ENCODE measurements around the gene DLG1.

Gene DLG1

GRCh38 chr3:197015790-197016736 lies 282.3 kb downstream of the DLG1 start:
- DNase-seq (ENCODE audit: low read depth, low spot score): no peak

DNA sequence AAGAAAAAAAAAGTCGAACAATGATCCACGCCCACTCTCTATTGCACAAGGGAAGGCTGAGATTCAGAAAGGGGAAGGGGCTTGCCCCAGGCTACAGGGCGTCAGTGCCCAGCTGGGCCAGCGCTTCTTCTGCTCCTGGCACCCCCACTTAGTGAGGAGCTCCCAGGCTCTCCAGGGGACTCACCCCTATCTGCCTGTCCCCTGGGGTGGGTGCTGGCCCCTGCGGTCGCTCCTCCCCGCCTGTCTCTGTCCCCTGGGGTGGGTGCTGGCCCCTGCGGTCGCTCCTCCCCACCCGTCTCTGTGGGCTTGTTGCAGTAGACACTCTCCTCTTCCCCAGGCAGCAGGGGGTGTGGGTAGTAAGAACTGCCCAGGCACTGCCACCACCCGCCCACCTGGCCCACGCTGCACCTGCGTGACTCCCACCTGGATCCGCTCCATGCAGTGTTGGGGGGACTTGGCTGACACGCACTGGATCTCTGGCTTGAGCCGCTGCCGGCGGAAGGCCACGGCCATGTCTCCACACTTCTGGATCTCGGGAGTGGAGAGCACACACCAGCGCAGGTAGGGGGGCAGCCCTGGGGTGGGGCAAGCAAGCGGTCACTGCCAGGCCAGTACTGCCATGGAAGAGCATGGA lies 283.4 kb downstream of the DLG1 start:
- no peak for DNase-seq (ENCODE audit: low read depth, low spot score)

GRCh38 chr3:197014024-197014423 lies 284.4 kb downstream of the DLG1 start:
- no peak for DNase-seq (ENCODE audit: low read depth, low spot score)

DNA sequence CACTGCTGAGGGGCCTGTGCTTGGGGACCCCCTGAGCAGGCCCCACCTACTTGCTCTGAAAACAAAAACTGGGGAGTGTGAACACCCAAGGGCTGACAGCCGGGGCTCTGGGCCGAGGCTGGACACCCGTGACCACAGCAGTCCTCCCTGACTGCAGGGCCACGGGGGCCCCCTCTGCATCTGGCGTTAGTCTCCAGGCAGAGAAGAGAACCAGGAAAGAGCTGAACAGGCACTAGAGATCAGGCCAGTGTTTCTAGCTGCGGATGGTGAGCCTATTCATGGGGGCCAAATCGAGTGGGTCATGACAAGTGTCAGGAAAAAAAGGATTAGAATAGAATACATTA lies 285.9 kb downstream of the DLG1 start:
- DNase-seq (ENCODE audit: low read depth, low spot score): no peak

GRCh38 chr3:197011780-197012539 lies 286.5 kb downstream of the DLG1 start:
- DNase-seq (ENCODE audit: low read depth, low spot score): no peak

DNA sequence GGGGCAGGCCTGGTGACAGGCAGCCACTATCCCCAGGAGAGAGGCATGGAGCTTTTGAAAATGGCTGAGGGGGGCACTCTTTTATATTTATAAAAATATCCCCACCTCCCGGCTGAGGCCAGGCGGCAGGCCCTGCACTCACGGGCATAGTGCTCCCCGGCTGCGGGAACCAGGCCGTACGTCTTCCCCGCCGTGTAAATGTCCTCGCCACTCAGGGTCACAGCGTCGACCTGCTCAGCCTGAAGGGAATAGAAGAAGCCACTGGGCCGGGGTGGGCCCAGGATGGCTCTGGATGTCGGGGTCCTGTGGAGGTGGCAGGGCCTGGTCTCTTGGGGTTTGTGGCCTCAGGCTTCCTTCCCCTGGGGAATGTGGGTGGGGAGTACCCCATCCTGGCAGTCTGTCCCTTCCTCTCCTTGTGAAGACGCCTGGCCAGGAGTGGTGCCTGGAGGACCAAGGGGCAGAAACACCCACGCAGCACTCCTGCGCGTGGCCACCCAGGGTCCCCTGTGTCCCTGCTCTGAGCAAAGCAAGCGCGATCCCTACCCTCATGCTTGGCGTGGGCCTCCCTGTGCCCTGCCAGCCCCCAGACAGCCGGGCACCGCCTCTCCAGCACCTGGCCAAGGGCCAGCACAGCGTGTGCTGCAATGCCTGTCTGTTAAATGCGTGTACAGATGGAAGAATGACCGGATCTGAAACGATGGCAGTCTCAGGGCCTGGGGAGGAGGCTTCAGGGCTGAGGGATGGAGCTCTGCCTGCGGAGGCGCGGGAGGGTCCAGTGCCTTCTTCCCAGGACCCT lies 287.7 kb downstream of the DLG1 start:
- no peak for DNase-seq (ENCODE audit: low read depth, low spot score)

- no peak for DNase-seq (ENCODE audit: low read depth, low spot score)
These were observed 288.8 kb downstream of the DLG1 start for GRCh38 chr3:197009532-197010019.

GRCh38 chr3:197008436-197009209 lies 289.8 kb downstream of the DLG1 start:
- DNase-seq (ENCODE audit: low read depth, low spot score): no peak

DNA sequence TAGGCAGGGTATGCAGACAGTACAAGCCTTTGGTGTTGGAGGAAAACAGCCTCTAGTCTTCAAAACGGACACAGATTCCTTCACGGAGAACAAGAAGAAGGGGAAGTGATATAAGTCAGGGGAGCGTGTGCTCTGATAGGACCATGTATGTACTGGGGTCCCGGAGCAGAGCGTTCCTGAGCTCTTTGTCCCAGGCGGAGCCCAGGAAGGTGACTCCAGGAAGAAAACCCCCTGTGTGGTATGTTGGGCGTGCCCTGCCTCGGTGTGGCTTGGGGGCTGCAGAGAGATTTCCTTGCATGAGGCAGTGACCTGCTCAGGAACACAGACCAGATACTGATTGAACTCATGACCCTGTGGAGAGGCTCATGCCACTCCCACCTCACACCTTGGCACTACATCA lies 290.5 kb downstream of the DLG1 start:
- DNase-seq (ENCODE audit: low read depth, low spot score): no peak

- DNase-seq (ENCODE audit: low read depth, low spot score): no peak
These were observed 291.0 kb downstream of the DLG1 start for GRCh38 chr3:197007296-197007940.

- no peak for DNase-seq (ENCODE audit: low read depth, low spot score)
These were observed 291.6 kb downstream of the DLG1 start for GRCh38 chr3:197006860-197007259.

- DNase-seq (ENCODE audit: low read depth, low spot score): no peak
These were observed 292.0 kb downstream of the DLG1 start for GRCh38 chr3:197006446-197006845.

- DNase-seq (ENCODE audit: low read depth, low spot score): no peak
These were observed 294.7 kb downstream of the DLG1 start for GRCh38 chr3:197003461-197004385.

DNA sequence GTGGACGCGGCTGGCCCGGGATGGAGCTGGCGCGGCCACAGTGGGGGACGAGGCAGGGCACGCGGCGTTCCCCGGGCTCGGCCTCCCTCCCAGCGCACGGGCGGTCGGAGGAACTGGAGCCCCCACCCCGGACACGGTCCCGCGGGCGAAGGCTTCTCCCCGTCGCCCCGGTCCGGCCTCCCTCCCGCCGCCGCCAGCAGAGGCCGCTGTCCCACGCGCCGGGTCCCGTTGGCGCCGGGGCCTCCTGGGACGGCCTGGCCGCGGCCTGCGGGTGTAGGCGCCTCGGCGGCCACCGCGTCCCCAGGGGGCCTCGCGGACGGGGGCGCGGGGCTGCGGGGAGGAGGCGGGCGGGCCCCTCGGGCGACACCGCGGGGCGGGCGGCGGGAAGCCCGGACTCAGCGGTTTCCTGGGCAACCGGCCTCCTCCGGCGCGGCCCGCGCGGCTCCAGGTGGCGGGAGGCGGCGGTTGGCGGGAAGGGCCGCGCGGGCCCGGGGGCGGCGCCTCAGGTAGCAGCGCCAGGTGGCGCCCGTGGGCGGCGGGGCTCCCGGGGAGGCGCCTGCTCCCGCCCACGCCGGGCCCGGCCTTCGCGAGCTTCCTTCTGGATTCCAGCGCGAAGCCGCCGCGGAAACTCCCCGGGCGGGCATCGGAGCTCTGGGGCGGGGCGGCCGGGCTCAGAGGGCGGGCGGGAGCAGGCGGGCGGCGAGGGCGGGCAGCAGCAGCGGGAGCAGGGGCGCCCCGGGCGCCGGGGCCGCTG lies 295.5 kb downstream of the DLG1 start:
- DNase-seq (ENCODE audit: low read depth, low spot score): no peak

GRCh38 chr3:197001972-197002700 lies 296.3 kb downstream of the DLG1 start:
- DNase-seq (ENCODE audit: low read depth, low spot score): no peak

DNA sequence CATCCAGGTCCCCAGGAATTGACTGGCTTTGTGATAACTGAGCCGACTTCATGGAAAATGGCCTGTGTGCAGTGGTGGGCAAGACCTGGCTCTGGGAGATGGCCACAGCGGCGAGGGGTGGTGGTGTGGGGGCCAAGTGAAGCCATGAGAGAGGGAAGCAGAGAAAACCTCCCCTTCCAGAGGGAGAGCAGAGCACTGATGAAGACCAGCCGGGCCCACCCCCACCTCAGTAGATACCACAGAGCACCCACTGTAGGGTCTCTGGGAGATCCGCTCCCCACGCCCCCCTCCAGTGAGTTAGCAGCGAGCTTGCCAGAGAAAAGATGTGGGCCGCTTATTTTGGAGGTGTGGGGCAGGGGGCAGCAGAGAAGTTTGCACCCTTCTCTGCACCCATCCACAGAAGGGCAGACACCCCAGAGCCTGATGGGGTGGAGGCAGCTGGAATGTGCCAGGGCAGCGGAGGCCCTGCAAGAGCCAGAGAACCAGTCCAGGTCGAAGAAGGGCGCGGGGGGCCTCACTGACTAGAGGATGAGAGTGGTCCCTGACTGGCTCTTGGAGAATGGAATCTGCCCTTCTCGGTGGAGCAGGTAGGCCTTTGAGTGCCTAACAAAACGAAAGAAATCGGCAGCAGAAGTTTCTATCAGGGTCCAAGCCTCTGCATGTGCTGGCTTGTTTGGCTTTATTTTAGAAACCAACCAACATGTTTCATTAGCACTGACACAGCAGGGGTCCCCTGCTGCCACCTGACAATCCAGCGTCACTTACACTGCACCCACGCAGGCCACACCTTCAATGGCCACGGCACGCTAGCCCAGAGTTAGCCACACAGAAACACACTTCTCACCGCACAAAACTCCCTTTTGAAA lies 297.1 kb downstream of the DLG1 start:
- DNase-seq (ENCODE audit: low read depth, low spot score): no peak

DNA sequence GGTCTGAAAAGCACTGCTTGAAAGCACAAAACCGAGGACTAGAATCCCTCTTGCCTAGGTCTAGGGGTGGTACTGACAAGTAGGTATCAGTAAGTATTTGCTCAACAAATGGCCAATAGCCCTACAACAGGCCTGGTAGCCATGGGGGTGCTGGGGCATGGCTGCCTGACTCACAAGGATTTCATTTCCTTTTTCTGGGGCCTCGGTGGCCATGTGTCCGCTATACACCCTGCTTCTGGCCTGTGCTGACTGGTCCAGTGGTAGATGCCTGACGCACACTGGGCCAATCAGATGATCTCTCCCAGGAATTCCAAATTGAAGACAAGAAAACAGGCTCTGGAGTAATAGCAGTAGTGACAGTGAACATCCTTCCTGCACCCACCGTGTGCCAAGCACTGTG lies 298.2 kb downstream of the DLG1 start:
- DNase-seq (ENCODE audit: low read depth, low spot score): no peak
